Tibial nerve (tissue), 4 donors: ENCODE data around the gene TFPT.

ENCODE experiments used
- EP300 ChIP-seq, 2 donors: sonication (generic); formaldehyde crosslinking; IDR thresholded peaks; one replicate each; pipeline ENCODE4 v1.6.1; 2017; ENCODE audit warnings: antibody characterized with exemption in 2 of 2, mild to moderate bottlenecking in 1 of 2
- TF ChIP-seq, protein P1 (sequence below), 5 experiments: fragments of 200-600 bp in 3 of 5; fragments of 450-650 bp in 2 of 5; sonication (generic) in 3 of 5; IDR thresholded peaks; one replicate each; pipeline ENCODE4 v1.5.1; 2016 to 2019; ENCODE audit warnings: antibody characterized with exemption in 5 of 5, mild to moderate bottlenecking in 3 of 5, moderate library complexity in 2 of 5

DNA sequence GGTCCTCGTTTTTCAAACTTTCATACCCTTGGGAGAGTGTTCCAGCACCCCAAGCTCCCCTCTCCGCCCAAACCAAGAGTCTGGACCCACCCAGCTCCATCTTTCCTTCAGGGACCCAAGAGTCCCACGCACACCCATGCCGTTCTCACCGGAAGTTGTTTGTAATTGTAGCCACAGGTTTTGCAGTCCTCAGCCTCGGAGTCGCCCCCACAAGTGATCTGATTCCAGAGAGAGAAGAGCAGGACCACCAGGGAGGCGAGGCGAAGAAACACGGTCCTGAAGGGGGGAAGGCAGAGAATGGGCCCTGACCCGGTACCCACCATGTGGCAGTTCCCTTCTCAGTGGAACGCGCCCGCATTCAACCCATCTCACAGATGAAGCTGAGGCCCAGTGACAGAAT is 47.4 kb upstream of the TFPT start:
- TF ChIP-seq EP300 (IDR thresholded peaks at IDR 0.05), result no peak
- TF ChIP-seq, protein P1, sequence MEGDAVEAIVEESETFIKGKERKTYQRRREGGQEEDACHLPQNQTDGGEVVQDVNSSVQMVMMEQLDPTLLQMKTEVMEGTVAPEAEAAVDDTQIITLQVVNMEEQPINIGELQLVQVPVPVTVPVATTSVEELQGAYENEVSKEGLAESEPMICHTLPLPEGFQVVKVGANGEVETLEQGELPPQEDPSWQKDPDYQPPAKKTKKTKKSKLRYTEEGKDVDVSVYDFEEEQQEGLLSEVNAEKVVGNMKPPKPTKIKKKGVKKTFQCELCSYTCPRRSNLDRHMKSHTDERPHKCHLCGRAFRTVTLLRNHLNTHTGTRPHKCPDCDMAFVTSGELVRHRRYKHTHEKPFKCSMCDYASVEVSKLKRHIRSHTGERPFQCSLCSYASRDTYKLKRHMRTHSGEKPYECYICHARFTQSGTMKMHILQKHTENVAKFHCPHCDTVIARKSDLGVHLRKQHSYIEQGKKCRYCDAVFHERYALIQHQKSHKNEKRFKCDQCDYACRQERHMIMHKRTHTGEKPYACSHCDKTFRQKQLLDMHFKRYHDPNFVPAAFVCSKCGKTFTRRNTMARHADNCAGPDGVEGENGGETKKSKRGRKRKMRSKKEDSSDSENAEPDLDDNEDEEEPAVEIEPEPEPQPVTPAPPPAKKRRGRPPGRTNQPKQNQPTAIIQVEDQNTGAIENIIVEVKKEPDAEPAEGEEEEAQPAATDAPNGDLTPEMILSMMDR (IDR thresholded peaks at IDR 0.05), result no peak
